Activated T-cell treated with anti-CD3 and anti-CD28 coated beads for 1 hour (primary cell): ENCODE results near the gene LAMA3.
"Not testable (repeated sequence)": the region's sequence is repeated elsewhere in the genome, so short reads cannot be mapped to it uniquely, and the experiment has no call there.

ENCODE experiments used
- DNase-seq: peaks from one replicate; pipeline ENCODE4 v3.0.0-alpha.2; 2020; ENCODE audit warnings: low read depth

The LAMA3 gene

GRCh38 chr18:23703057-23703986, 14.1 kb downstream of the LAMA3 start:
- DNase-seq, result no peak

- no peak for DNase-seq
These were observed 14.7 kb downstream of the LAMA3 start for GRCh38 chr18:23703987-23704384.

- no peak for DNase-seq
These were observed 15.6 kb downstream of the LAMA3 start for GRCh38 chr18:23704806-23705205.

- DNase-seq, result no peak
These were observed 17.9 kb downstream of the LAMA3 start for GRCh38 chr18:23706971-23707640.

GRCh38 chr18:23710068-23710527, 20.8 kb downstream of the LAMA3 start:
- no peak for DNase-seq

GRCh38 chr18:23710946-23711345, 21.7 kb downstream of the LAMA3 start:
- DNase-seq, result no peak

- no peak for DNase-seq
These were observed 22.2 kb downstream of the LAMA3 start for GRCh38 chr18:23711426-23711825.

GRCh38 chr18:23712445-23712844, 23.2 kb downstream of the LAMA3 start:
- DNase-seq, result no peak

- no peak for DNase-seq
These were observed 25.3 kb downstream of the LAMA3 start for GRCh38 chr18:23714576-23714975.

GRCh38 chr18:23716079-23716478, 26.8 kb downstream of the LAMA3 start:
- not testable (repeated sequence) for DNase-seq

GRCh38 chr18:23716516-23716915, 27.3 kb downstream of the LAMA3 start:
- DNase-seq, result no peak

GRCh38 chr18:23716966-23717365, 27.7 kb downstream of the LAMA3 start:
- DNase-seq, result no peak

- DNase-seq, result no peak
These were observed 29.0 kb downstream of the LAMA3 start for GRCh38 chr18:23718243-23718720.

- no peak for DNase-seq
These were observed 29.5 kb downstream of the LAMA3 start for GRCh38 chr18:23718731-23719130.

GRCh38 chr18:23719634-23720201, 30.5 kb downstream of the LAMA3 start:
- DNase-seq, result no peak

GRCh38 chr18:23721696-23722480, 32.6 kb downstream of the LAMA3 start:
- no peak for DNase-seq

- DNase-seq, result no peak
These were observed 33.4 kb downstream of the LAMA3 start for GRCh38 chr18:23722646-23723045.

- no peak for DNase-seq
These were observed 33.9 kb downstream of the LAMA3 start for GRCh38 chr18:23723121-23723520.

GRCh38 chr18:23724681-23725080, 35.4 kb downstream of the LAMA3 start:
- no peak for DNase-seq

- DNase-seq, result no peak
These were observed 36.1 kb downstream of the LAMA3 start for GRCh38 chr18:23725351-23725750.

- DNase-seq, result no peak
These were observed 36.8 kb downstream of the LAMA3 start for GRCh38 chr18:23725827-23726661.
